Activated naive CD4-positive, alpha-beta T cell (primary cell): ENCODE measurements around the gene PDE10A.

Experiments used
- DNase-seq, 4 experiments: peaks; one replicate each; lab custom pipeline; 2025; lab: John Stamatoyannopoulos, UW

PDE10A gene

GRCh38 chr6:165655191-165655590, 7.8 kb downstream of the PDE10A start:
- DNase-seq: no peak

DNA sequence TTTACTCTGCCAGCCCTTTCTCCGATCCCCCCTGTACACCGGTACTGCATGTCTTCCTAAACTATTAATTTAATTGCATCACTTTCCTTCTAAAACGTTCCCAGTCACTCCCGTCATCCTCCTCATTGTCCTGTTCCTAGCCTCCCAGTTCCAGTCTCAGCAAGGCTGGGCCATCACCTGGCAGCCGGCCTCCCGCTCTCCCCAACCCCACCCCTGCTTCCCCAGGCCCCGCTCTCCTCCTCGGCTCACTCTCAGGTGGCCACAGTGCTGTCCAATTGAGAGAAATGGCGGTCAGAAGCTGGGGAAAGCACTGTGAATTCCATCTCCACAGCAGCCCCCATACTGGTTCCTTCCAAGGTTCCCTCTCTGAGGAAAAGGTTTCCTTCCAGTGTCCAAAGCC, 8.9 kb downstream of the PDE10A start:
- DNase-seq: no peak

- DNase-seq: no peak
Measured at GRCh38 chr6:165653607-165654006, 9.4 kb downstream of the PDE10A start.

DNA sequence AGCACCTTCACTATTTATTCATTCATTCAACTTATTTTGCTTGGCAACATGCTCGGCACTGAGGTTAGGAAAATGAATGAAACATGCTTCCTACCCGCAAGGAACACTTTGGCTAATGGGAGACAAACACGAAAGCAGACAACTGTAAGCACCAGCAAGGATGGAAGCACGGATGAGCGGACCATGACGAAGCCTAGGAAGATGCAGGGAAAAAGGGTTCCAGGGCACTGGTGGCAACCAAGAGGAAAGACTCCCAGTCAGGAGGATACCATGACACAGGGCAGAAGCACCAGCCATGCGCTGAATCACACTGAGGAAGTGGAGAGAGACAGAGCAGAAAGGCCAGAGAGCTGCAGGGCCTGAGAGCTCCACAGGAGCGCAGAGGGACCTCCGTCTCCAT, 9.8 kb downstream of the PDE10A start:
- DNase-seq: no peak

DNA sequence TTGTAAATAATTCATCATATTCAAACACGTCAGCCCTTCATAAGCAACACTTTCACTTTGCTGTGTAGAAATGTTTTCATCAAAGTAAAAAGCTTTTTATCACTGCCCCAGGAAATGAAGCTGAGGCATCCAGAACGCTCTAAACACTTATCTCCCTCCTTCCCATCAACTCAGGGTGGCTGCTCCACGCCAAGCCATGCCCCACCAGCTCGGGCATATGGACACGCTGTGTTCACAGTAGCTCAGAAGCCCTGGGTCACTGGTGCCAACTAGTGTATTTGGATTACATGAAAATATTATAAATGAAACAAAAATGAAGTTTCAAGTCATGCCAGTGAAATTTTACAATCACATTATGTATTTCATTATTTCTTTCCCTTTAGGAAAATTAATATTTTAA, 10.3 kb downstream of the PDE10A start:
- DNase-seq: no peak

GRCh38 chr6:165649166-165650137, 13.6 kb downstream of the PDE10A start:
- no peak for DNase-seq

DNA sequence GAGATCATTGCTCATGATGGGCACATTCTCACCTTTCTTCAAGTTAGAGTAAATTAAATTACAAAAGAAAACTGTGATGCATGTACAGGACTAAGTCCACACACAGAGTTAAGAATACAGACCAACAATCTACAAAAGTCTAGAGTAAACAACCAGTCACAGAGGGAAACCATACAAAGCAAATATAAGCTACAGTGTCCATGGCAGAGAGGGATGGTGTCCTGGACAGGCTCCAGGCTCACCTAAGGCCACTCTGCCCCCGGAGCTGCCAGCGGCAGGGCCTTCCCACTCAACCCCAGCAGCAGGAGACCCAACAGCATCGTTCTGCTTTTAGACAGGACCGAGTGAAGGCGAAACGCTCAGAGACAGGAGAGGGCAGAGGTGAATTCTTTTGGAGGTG, 16.0 kb downstream of the PDE10A start:
- DNase-seq: no peak

- DNase-seq: no peak
Measured at GRCh38 chr6:165645919-165646318, 17.1 kb downstream of the PDE10A start.

DNA sequence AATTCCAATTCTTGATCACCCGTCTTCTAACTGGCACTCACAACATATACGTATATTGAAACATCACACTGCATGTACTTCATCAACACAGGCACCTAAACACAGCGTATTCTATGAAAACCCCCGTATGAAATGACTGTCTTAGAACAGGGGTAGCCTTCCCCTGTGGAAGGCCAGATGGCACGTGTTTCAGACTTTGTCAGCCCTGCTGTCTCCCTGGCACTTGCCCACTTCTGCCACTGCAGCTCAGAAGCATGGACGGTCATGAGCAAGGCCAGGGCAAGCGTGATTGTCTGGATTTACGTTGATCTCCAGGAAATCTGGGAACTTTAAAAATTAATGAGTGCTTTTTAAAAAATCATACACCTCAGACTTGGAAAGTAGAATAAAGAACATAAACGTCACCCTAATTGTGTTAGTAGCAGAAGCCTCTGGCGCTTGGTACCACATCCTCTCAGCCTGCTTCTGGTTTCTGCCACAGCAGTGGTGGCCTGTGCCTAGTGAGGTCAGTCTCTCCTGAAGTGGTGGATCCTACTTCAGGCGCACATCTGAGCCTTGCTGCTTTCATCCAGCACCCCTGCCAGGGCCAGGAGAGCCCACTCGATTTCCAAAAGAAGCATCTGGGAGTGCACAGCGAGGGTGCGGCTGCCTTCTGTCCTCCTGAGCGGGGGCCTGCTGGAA, 18.3 kb downstream of the PDE10A start:
- DNase-seq: no peak

GRCh38 chr6:165643015-165643414, 20.0 kb downstream of the PDE10A start:
- no peak for DNase-seq

DNA sequence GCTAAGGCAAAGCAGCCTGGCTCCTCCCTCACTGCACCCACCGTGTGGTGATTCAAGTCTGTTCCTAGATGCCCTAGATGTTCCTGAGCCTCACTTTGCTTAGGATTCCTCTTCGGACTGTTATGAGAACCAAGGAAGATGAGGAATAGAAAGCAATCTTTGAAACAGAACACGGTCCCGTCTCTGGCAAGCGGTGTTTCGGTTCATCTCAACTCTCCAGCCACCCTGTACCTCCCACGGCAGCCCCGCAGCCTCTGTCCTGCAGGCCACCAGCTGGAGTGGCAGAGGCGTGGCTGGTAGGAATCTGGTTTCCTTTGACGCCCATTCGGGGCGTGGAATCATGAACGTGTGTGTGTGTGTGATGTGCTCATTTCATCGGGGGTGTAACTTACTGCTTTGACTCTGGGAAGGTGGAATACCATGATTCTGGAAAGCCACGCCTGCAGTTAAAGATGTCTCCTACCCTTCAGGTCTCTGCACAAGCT, 21.3 kb downstream of the PDE10A start:
- no peak for DNase-seq

- no peak for DNase-seq
Measured at GRCh38 chr6:165640806-165641205, 22.2 kb downstream of the PDE10A start.

DNA sequence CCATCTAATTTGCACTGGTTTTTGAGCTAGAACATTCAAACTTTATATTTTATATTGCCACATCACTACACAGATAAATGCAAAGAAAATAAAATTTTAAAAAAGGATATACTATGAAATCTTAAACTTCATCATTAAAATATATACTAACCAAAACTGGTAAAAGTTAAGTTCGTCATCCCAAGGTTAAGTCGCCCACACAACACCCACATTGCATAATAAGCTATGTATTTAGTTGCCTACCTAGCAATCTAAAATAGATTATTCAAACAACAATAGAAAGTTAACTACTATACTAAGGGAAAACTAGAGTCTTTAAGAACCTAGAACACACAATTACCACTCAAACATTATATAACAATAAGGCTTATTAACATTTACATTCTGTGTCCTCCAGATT, 24.5 kb downstream of the PDE10A start:
- no peak for DNase-seq

GRCh38 chr6:165637586-165637985, 25.5 kb downstream of the PDE10A start:
- DNase-seq: no peak

- no peak for DNase-seq
Measured at GRCh38 chr6:165636402-165637048, 26.5 kb downstream of the PDE10A start.

DNA sequence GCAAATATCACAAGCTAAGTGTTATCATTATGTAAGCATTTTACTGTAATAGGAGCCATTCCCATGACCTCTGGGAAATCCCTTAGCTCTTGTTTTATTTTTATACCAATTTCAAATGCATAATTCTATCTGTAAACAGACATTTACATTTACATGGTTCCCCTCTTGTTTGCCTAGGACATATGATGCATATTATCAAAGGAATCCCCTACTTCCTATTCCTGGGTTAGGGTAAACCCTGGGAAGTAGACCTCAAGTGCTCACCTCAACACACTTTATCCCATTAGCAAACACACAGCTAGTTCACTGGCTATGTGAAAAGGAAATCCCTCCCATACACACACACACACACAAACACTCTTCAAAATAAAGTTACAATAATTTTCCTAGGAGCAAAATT, 27.1 kb downstream of the PDE10A start:
- DNase-seq: no peak

DNA sequence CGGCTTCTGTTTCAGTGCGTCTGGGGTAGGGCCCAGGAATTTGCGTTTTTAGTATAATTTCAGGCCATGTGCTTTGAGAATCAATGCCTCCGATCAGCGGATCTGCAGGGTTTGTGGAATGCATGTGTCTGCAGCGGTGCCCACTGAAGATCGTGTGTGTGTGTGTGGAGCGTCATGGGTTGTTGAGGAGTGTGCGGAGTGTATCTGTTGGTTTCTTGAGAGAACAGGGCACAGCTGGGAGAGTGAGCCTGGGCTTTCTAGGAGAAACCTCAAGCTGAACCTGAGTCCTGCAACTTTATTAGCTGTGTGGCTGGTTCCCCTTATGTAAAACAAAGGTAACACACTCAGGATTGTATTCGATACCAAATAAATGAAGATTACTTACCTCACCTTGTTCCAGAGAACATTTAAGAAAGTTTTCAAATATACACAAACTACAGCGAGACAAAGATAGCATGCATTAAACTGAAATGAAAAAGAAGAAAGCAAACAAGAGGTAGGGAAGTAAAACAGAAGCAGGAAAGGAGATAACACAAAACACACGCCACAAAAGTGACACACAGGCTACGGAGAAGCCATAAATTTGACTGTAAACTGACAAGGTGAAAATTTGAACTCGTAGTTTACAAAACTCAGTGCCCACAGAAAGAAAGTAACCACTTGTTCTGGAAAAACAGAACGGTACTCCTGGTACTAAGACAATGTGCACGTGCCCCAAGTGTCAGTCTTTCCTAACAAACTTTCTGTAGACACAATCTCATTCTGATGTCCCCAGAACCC, 28.8 kb downstream of the PDE10A start:
- DNase-seq: no peak

- no peak for DNase-seq
Measured at GRCh38 chr6:165632194-165632593, 30.8 kb downstream of the PDE10A start.

DNA sequence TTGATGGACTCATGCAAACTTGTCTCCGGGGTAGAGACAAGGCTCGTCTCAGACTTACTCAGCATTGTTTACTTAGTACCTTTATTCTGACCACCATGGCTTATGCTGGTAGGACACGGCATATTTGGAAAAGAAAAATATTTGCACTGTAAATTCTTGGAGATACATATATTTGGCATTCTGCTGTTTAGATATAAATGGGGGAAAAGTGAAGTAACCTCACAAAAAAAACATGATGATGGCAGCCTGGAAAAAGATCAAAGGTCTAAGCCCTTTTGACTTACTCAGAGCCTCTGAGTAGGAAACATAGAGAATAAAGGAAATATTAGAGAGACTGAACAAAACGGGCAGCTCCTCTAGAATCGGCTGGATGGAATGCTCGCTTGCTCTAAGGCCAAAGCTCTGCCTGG, 32.5 kb downstream of the PDE10A start:
- DNase-seq: no peak

- DNase-seq: no peak
Measured at GRCh38 chr6:165628955-165629354, 34.1 kb downstream of the PDE10A start.

GRCh38 chr6:165627366-165627765, 35.7 kb downstream of the PDE10A start:
- DNase-seq: no peak

- no peak for DNase-seq
Measured at GRCh38 chr6:165626711-165627110, 36.3 kb downstream of the PDE10A start.
